Caco-2 (cell line): Measurements from ENCODE around the gene NPPC. TPM values are rescaled to one million over a fixed set of nuclear protein-coding genes. Genes with fewer than 3 reads are reported as not detected.

Experiments used
- BruUV-seq: library from RNA; stranded (reverse); fragments of 400-500 nt; replicated peaks from 2 replicates; lab custom pipeline; 2021; lab: Mats Ljungman, UMichigan
- CTCF ChIA-PET: fragments of 300-600 bp; sonication (Branson Sonifier 250); formaldehyde crosslinking; loops from one replicate; lab custom pipeline; 2022; ENCODE audit warnings: antibody characterized with exemption; lab: Charles Lee
- POLR2A ChIA-PET: fragments of 300-600 bp; sonication (Branson Sonifier 250); formaldehyde crosslinking; loops from one replicate; lab custom pipeline; 2022; ENCODE audit warnings: antibody characterized with exemption; lab: Charles Lee
- DNase-seq, 2 experiments: peaks; one replicate each; pipeline versions ENCODE4 v3.0.0 to v3.0.0-alpha.2; 2020 to 2022
- H3K27me3 ChIP-seq: replicated peaks from 2 replicates; pipeline ENCODE4 v1.6.0; 2011; ENCODE audit warnings: low read length; ENCODE audit not compliant: control insufficient read depth, insufficient read depth
- H3K36me3 ChIP-seq: 2 replicates; pipeline ENCODE4 v1.5.1; 2011; ENCODE audit warnings: low read length; ENCODE audit not compliant: control insufficient read depth, insufficient read depth
- H3K4me1 ChIP-seq: fragments of 250-450 bp; sonication (Bioruptor Pico); 2 replicates; pipeline ENCODE4 v1.5.1; 2020; ENCODE audit warnings: mild to moderate bottlenecking
- H3K4me3 ChIP-seq: 2 replicates; pipeline ENCODE4 v1.5.1; 2011; ENCODE audit warnings: low read depth, mild to moderate bottlenecking, control low read depth, low read length
- H3K9me3 ChIP-seq: fragments of 250-450 bp; sonication (Bioruptor Pico); 2 replicates; pipeline ENCODE4 v1.5.1; 2020; ENCODE audit warnings: mild to moderate bottlenecking, moderate library complexity
- H3K27ac Mint-ChIP-seq: one replicate; pipeline ENCODE4 v1.8.0; 2022; ENCODE audit warnings: mixed read lengths; ENCODE audit not compliant: unreplicated experiment
- H3K27me3 Mint-ChIP-seq: one replicate; pipeline ENCODE4 v1.8.0; 2022; ENCODE audit warnings: mixed read lengths; ENCODE audit not compliant: insufficient read depth, unreplicated experiment
- H3K36me3 Mint-ChIP-seq: one replicate; pipeline ENCODE4 v1.8.0; 2022; ENCODE audit warnings: mild to moderate bottlenecking, mixed read lengths; ENCODE audit not compliant: insufficient read depth, unreplicated experiment
- H3K4me1 Mint-ChIP-seq: one replicate; pipeline ENCODE4 v1.8.0; 2022; ENCODE audit warnings: low read depth, mixed read lengths; ENCODE audit not compliant: unreplicated experiment
- H3K4me3 Mint-ChIP-seq: one replicate; pipeline ENCODE4 v1.8.0; 2022; ENCODE audit warnings: mild to moderate bottlenecking, moderate library complexity, mixed read lengths; ENCODE audit not compliant: unreplicated experiment
- H3K9me3 Mint-ChIP-seq: one replicate; pipeline ENCODE4 v1.8.0; 2022; ENCODE audit warnings: mixed read lengths; ENCODE audit not compliant: unreplicated experiment
- intact Hi-C: fragments of 100-400 bp; cut with micrococcal nuclease; formaldehyde crosslinking; loops from one replicate; pipeline ENCODE4 v1.10.0; 2022; ENCODE audit not compliant: unreplicated experiment
- total RNA-seq: library from RNA; stranded (reverse); gene quantifications from 2 replicates; pipeline ENCODE4 v1.2.3, GENCODE V29; 2022
- TF ChIP-seq, protein P1 (sequence below), 2 experiments: fragments of 200-600 bp in 1 of 2; IDR thresholded peaks; 1 replicate in 1 of 2; 2 replicates in 1 of 2; pipeline versions ENCODE4 v1.5.1 to v1.8.0; 2011 to 2022; ENCODE audit warnings: antibody characterized with exemption in 1 of 2, control low read depth in 1 of 2, inconsistent platforms in 1 of 2, low read depth in 1 of 2, low read length in 1 of 2, mild to moderate bottlenecking in 1 of 2, moderate library complexity in 1 of 2; ENCODE audit not compliant: insufficient read depth in 1 of 2, severe bottlenecking in 1 of 2, unreplicated experiment in 1 of 2

NPPC gene
- total RNA-seq, 1 experiment from 2014 or later, result not detected

DNA sequence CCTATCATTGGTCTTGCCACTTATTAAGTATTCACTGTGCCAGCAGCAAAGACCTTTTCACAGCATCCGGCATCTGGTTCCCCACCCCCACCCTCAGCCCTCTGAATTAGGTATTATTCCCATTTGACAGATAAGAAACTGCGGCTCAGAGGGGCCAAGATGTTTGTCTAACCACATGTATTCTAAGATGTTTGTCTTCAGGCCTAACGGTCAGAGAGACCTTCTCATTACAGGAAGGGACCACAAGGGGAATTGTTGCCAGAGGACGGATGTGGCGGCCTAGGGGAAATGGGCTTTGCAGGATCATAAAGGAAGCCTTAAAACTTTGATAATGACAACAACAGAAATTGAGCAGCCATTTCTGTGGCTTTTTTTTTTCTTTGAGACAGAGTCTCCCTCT, 16.6 kb downstream of the NPPC start:
- Mint-ChIP-seq H3K36me3 (no peaks in the 10 kb centered on the region), H3K9me3 (no peaks in the 10 kb centered on the region), H3K4me3 (no peak overlapping the region), H3K27ac (no peak overlapping the region), H3K27me3 (no peaks in the 10 kb centered on the region), H3K4me1 (no peaks in the 10 kb centered on the region)
- Histone ChIP-seq H3K9me3 (no peaks in the 10 kb centered on the region), H3K36me3 (no peaks in the 10 kb centered on the region), H3K4me1 (no peaks in the 10 kb centered on the region), H3K4me3 (no peak overlapping the region), H3K27me3 (no peaks in the 10 kb centered on the region)
- TF ChIP-seq, protein P1, sequence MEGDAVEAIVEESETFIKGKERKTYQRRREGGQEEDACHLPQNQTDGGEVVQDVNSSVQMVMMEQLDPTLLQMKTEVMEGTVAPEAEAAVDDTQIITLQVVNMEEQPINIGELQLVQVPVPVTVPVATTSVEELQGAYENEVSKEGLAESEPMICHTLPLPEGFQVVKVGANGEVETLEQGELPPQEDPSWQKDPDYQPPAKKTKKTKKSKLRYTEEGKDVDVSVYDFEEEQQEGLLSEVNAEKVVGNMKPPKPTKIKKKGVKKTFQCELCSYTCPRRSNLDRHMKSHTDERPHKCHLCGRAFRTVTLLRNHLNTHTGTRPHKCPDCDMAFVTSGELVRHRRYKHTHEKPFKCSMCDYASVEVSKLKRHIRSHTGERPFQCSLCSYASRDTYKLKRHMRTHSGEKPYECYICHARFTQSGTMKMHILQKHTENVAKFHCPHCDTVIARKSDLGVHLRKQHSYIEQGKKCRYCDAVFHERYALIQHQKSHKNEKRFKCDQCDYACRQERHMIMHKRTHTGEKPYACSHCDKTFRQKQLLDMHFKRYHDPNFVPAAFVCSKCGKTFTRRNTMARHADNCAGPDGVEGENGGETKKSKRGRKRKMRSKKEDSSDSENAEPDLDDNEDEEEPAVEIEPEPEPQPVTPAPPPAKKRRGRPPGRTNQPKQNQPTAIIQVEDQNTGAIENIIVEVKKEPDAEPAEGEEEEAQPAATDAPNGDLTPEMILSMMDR (IDR thresholded peaks at IDR 0.05; ENCODE audit: insufficient read depth in 1 of 2, low read depth in 1 of 2, low read length in 1 of 2, severe bottlenecking in 1 of 2, unreplicated experiment in 1 of 2), result no peak
- ChIA-PET POLR2A (no interaction called here), CTCF (interaction anchor here (0.6 kb wide), 1 partner anchor 239 kb away, joined by 4 read pairs; no protein-coding TSS in a partner anchor)
- no peak for DNase-seq
- BruUV-seq, result no TSS peak
- intact Hi-C loops, result loop anchor here (5.0 kb wide), 1 partner anchor 458 kb away; no protein-coding TSS in a partner anchor

- intact Hi-C loops, result loop anchor here (5.0 kb wide), 1 partner anchor 459 kb away; no protein-coding TSS in a partner anchor
- H3K27ac Mint-ChIP-seq, result no peak overlapping the region
These were observed 17.6 kb downstream of the NPPC start for GRCh38 chr2:231908584-231908983.

DNA sequence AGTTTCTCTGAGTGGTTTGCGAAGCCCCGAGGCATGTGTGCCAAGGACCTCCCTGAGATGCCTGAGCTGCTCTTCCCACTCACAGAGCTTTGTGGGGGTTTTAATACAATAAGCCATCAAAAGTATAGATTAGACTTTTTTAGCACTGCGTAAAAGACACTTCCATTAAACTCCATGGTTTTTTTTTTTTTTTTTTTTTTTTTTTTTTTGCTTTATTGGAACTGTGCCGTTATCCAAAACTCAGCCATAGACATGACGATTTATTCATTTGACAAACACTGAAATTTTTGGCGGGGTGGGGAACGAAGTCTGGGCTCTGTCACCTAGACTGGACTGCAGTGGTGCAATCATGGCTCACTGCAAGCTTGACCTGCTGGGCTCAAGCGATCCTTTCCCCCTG, 18.4 kb downstream of the NPPC start:
- ChIA-PET CTCF (no interaction called here), POLR2A (no interaction called here)
- H3K4me1 Mint-ChIP-seq, result no peaks in the 10 kb centered on the region
- no peak for DNase-seq
- no peak overlapping the region for H3K4me3 ChIP-seq
- no peaks in the 10 kb centered on the region for H3K36me3 ChIP-seq
- no peaks in the 10 kb centered on the region for H3K4me1 ChIP-seq
- H3K9me3 Mint-ChIP-seq, result no peaks in the 10 kb centered on the region
- H3K4me3 Mint-ChIP-seq, result no peak overlapping the region
- H3K27me3 Mint-ChIP-seq, result no peaks in the 10 kb centered on the region
- TF ChIP-seq, protein P1 (IDR thresholded peaks at IDR 0.05; ENCODE audit: insufficient read depth in 1 of 2, low read depth in 1 of 2, low read length in 1 of 2, severe bottlenecking in 1 of 2, unreplicated experiment in 1 of 2), result no peak
- no TSS peak for BruUV-seq
- H3K27me3 ChIP-seq, result no peaks in the 10 kb centered on the region
- intact Hi-C loops, result loop anchor here (5.0 kb wide), 1 partner anchor 460 kb away; no protein-coding TSS in a partner anchor
- peaks cover under 1% of the 10 kb centered on the region for H3K36me3 Mint-ChIP-seq
- H3K9me3 ChIP-seq, result no peaks in the 10 kb centered on the region
- H3K27ac Mint-ChIP-seq, result no peak overlapping the region

More at GRCh38 chr2:231908584-231908983, 17.6 kb downstream of the NPPC start:
- Histone ChIP-seq H3K9me3 (no peaks in the 10 kb centered on the region), H3K4me3 (no peak overlapping the region), H3K4me1 (no peaks in the 10 kb centered on the region), H3K27me3 (no peaks in the 10 kb centered on the region), H3K36me3 (no peaks in the 10 kb centered on the region)
- CTCF ChIA-PET, result no interaction called here
- Mint-ChIP-seq H3K36me3 (no peaks in the 10 kb centered on the region), H3K27me3 (no peaks in the 10 kb centered on the region), H3K4me1 (no peaks in the 10 kb centered on the region), H3K9me3 (no peaks in the 10 kb centered on the region), H3K4me3 (no peak overlapping the region)
- no TSS peak for BruUV-seq
- POLR2A ChIA-PET, result no interaction called here
- TF ChIP-seq, protein P1 (IDR thresholded peaks at IDR 0.05; ENCODE audit: insufficient read depth in 1 of 2, low read depth in 1 of 2, low read length in 1 of 2, severe bottlenecking in 1 of 2, unreplicated experiment in 1 of 2), result no peak
- no peak for DNase-seq
